Spleen (tissue), 11 donors: Measurements from ENCODE around the gene ATP5IF1. TPM values are rescaled to one million over a fixed set of nuclear protein-coding genes. Genes with fewer than 3 reads are reported as not detected.

Experiments
- DNase-seq: peaks from one replicate; pipeline ENCODE4 v3.0.0-alpha.2; 2020
- H3K27ac ChIP-seq, 8 donors: fragments of 200-600 bp; sonication (generic) in 7 of 8; 1 replicate in 4 of 8; 2 replicates in 4 of 8; pipeline versions ENCODE4 v1.5.0 to v1.8.0; 2016 to 2021; ENCODE audit warnings: inconsistent platforms in 4 of 8, mild to moderate bottlenecking in 4 of 8, moderate library complexity in 1 of 8
- H3K27me3 ChIP-seq, 7 donors: fragments of 200-600 bp; sonication (generic) in 6 of 7; replicated peaks in 1 of 7; 1 replicate in 4 of 7; 2 replicates in 3 of 7; pipeline versions ENCODE4 v1.5.0 to v1.8.0; 2016 to 2021; ENCODE audit warnings: inconsistent platforms in 3 of 7, mild to moderate bottlenecking in 1 of 7
- H3K36me3 ChIP-seq, 6 donors: fragments of 200-600 bp; sonication (generic) in 5 of 6; 1 replicate in 4 of 6; 2 replicates in 2 of 6; pipeline versions ENCODE4 v1.5.0 to v1.8.0; 2016 to 2021; ENCODE audit warnings: inconsistent platforms in 2 of 6
- H3K4me1 ChIP-seq, 6 donors: fragments of 200-600 bp; sonication (generic) in 5 of 6; 1 replicate in 3 of 6; 2 replicates in 3 of 6; pipeline versions ENCODE4 v1.5.0 to v1.8.0; 2016 to 2021; ENCODE audit warnings: inconsistent platforms in 3 of 6
- H3K4me3 ChIP-seq, 8 donors: fragments of 200-600 bp; sonication (generic) in 7 of 8; 1 replicate in 4 of 8; 2 replicates in 4 of 8; pipeline versions ENCODE4 v1.5.0 to v1.8.0; 2016 to 2021; ENCODE audit warnings: inconsistent platforms in 4 of 8, mild to moderate bottlenecking in 4 of 8, moderate library complexity in 2 of 8
- H3K9me3 ChIP-seq, 8 donors: fragments of 200-600 bp; sonication (generic) in 7 of 8; 1 replicate in 4 of 8; 2 replicates in 4 of 8; pipeline versions ENCODE4 v1.5.0 to v1.8.0; 2016 to 2021; ENCODE audit warnings: inconsistent platforms in 4 of 8
- POLR2A ChIP-seq, 3 donors: fragments of 450-650 bp; IDR thresholded peaks; one replicate each; pipeline ENCODE4 v1.5.1; 2017; ENCODE audit warnings: antibody characterized with exemption in 3 of 3, mild to moderate bottlenecking in 1 of 3
- POLR2AphosphoS5 ChIP-seq, 3 donors: sonication (generic); formaldehyde crosslinking; IDR thresholded peaks; one replicate each; pipeline ENCODE4 v1.5.1; 2017; ENCODE audit warnings: antibody characterized with exemption in 3 of 3
- WGBS, 5 donors: extraction: QIAGEN DNeasy Blood & Tissue Kit in 3 of 5; methylation state at CpG; one replicate each; pipeline versions ENCODE4 v1.1.5 to v1.1.7; 2013 to 2018; 5-methylcytosine and 5-hydroxymethylcytosine counted together
- intact Hi-C: fragments of 100-400 bp; cut with DNase I; formaldehyde crosslinking; loops from one replicate; pipeline ENCODE4 v1.15.0; 2023; ENCODE audit warnings: low total_unique reads
- polyA plus RNA-seq, 3 donors: library from polyadenylated mRNA; stranded (reverse); fragments of 200-250 nt; gene quantifications; one replicate each; pipeline ENCODE4 v1.2.1, GENCODE V29; 2013
- total RNA-seq, 7 donors: library from RNA; depleted of rRNA in 3 of 7; stranded (reverse); fragments of >200 nt in 3 of 7; fragmentation: NEBNext Ultra II Directional in 4 of 7; extraction: Animal tissue kit (Norgen Biotek cat#: 25700) in 4 of 7; gene quantifications; one replicate each; pipeline versions ENCODE4 v1.1.0 to v1.2.1, GENCODE V29; 2016 to 2021
- TF ChIP-seq, protein P1 (sequence below), 11 experiments: fragments of 200-600 bp in 7 of 11; fragments of 450-650 bp in 4 of 11; sonication (generic) in 4 of 11; IDR thresholded peaks in 8 of 11; conservative IDR thresholded peaks in 3 of 11; 1 replicate in 7 of 11; 2 replicates in 4 of 11; pipeline versions ENCODE4 v1.4.0 to v1.8.0; 2016 to 2021; ENCODE audit warnings: antibody characterized with exemption in 11 of 11, inconsistent platforms in 4 of 11, mild to moderate bottlenecking in 1 of 11
- donor health status: healthy with polysubstance abuse.
- donor health status: DM: no; HTN: no; CAD: no; lungs with moderate emphysema.
- donor health status: DM: no; HTN: no; CAD: no.
- donor health status: Bipolar disorder and iron deficiency.
- donor health status: healthy.
- donor health status: DM: no; HTN: no; CAD: no.
- donor health status: DM: yes; HTN: yes; CAD: no.

The ATP5IF1 gene
- total and polyA plus RNA-seq, 10 donors = 75.4 to 411 (median 202) TPM

- intact Hi-C loops = loop anchor here (10.0 kb wide), 1 partner anchor 105 kb away; the partner anchor contains the start of gene PHACTR4
- Histone ChIP-seq H3K9me3 (no peaks in the 10 kb centered on the region), H3K36me3 (no peaks in the 10 kb centered on the region), H3K27ac (peak within 1 kb of the TSS; percentile 68 to 94 (median 86)), H3K4me1 (peaks cover 17 to 77% (median 31%) of the 10 kb centered on the region in 6 donors), H3K4me3 (peak within 1 kb of the TSS; percentile 85 to 100 (median 97)), H3K27me3 (peaks cover 0 to 5% (median 0%) of the 10 kb centered on the region in 7 donors)
- 0 to 1% (median 0%) methylated on average over 27 to 76 of the region's 76 CpGs for WGBS, 5 donors
- TF ChIP-seq, protein P1, sequence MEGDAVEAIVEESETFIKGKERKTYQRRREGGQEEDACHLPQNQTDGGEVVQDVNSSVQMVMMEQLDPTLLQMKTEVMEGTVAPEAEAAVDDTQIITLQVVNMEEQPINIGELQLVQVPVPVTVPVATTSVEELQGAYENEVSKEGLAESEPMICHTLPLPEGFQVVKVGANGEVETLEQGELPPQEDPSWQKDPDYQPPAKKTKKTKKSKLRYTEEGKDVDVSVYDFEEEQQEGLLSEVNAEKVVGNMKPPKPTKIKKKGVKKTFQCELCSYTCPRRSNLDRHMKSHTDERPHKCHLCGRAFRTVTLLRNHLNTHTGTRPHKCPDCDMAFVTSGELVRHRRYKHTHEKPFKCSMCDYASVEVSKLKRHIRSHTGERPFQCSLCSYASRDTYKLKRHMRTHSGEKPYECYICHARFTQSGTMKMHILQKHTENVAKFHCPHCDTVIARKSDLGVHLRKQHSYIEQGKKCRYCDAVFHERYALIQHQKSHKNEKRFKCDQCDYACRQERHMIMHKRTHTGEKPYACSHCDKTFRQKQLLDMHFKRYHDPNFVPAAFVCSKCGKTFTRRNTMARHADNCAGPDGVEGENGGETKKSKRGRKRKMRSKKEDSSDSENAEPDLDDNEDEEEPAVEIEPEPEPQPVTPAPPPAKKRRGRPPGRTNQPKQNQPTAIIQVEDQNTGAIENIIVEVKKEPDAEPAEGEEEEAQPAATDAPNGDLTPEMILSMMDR (IDR thresholded peaks at IDR 0.05 in 8 of 11, conservative IDR thresholded peaks at IDR 0.05 in 3 of 11) = peak in 2 of 11 experiments; percentile 35 to 40
- TF ChIP-seq POLR2AphosphoS5 (IDR thresholded peaks at IDR 0.05) (peak; percentile 99), POLR2A (IDR thresholded peaks at IDR 0.05) (peak; percentile 82 to 94 (median 82))
- DNase-seq = peak; percentile 99
Observed at GRCh38 chr1:28259252-28259933, 23.5 kb downstream of the ATP5IF1 start, which contains the start of gene SESN2. SESN2 (plus strand) TSS chr1:28259518; CDS start chr1:28259848, 330 bp downstream.

DNA sequence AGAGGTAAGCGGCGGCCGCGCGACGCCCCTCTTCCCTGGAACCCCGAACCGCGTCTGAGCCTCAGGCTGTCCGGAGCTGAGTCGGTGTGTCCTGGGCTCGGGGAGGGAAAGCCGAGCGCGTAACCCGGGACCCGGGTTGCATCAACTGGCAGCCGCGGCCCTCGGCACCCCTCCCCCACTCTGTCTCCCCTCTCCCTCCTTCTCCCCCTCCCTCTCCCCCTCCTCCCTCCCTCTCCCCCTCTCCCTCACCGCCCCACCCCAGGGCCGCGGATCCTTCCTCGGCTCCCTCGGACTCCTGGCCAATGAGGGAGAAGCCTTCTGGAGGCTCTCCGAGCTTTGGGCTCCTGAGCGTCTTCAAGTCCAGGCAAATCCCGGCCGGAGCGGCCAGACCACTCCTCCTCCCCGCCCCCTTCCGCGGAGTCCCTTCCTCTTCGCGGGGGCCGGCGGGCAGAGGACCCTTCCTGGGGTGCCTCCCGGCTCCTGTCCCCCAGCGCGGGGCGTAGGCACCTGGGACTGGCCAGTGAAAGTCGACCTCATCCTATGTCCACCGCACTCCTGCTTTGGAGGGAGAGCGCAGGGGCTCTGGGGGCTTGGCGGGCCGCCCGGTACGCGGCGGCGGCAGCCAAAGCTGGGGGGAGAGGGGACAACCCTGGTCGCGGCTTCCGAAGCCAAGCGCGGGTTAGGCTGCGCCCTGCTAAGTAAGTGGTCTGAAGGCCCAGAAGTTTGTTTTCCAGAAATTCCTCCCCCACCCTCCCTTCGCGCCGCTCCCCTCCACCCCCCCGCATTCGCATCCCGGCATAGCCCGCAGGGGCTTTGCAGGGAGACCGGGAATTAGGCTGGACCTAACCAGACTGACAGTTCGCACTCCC lies 24.2 kb downstream of the ATP5IF1 start:
- no peak for TF ChIP-seq POLR2A (IDR thresholded peaks at IDR 0.05)
- peak in 2 of 3 donors; percentile 41 to 45 for TF ChIP-seq POLR2AphosphoS5 (IDR thresholded peaks at IDR 0.05)
- 2 to 15% (median 4%) methylated on average over 20 to 66 of the region's 66 CpGs for WGBS, 5 donors
- Histone ChIP-seq H3K36me3 (no peaks in the 10 kb centered on the region), H3K4me1 (peaks cover 17 to 85% (median 33%) of the 10 kb centered on the region in 6 donors), H3K9me3 (no peaks in the 10 kb centered on the region), H3K27me3 (peaks cover 0 to 5% (median 0%) of the 10 kb centered on the region in 7 donors), H3K4me3 (peak overlapping the region; percentile 85 to 100 (median 97)), H3K27ac (peak overlapping the region; percentile 68 to 94 (median 86))
- intact Hi-C loops = loop anchor here (10.0 kb wide), 2 partner anchors 65 to 105 kb away; partner anchors contain the start of genes MED18 and PHACTR4
- peak; percentile 89 for DNase-seq

GRCh38 chr1:28260803-28261174 lies 24.9 kb downstream of the ATP5IF1 start:
- intact Hi-C loops = loop anchor here (10.0 kb wide), 1 partner anchor 64 kb away; the partner anchor contains the start of gene MED18
- WGBS, 5 donors = 64 to 84% (median 78%) methylated on average over 7 of the region's 7 CpGs
- peak overlapping the region in 2 of 8 donors; percentile 93 to 94 for H3K27ac ChIP-seq
- no peak for TF ChIP-seq POLR2AphosphoS5 (IDR thresholded peaks at IDR 0.05)
- H3K4me1 ChIP-seq = peaks cover 17 to 79% (median 33%) of the 10 kb centered on the region in 6 donors
- H3K36me3 ChIP-seq = no peaks in the 10 kb centered on the region
- H3K27me3 ChIP-seq = peaks cover 0 to 5% (median 0%) of the 10 kb centered on the region in 7 donors
- H3K4me3 ChIP-seq = peak overlapping the region; percentile 85 to 100 (median 97)
- no peak for DNase-seq
- H3K9me3 ChIP-seq = no peaks in the 10 kb centered on the region

- H3K27ac ChIP-seq = no peak overlapping the region
- H3K4me3 ChIP-seq = no peak overlapping the region
- TF ChIP-seq POLR2A (IDR thresholded peaks at IDR 0.05) = no peak
- H3K9me3 ChIP-seq = no peaks in the 10 kb centered on the region
- intact Hi-C loops = loop anchor here (10.0 kb wide), 1 partner anchor 60 kb away; the partner anchor contains the start of gene MED18
- WGBS, 5 donors = 83 to 91% (median 90%) methylated on average over 1 of the region's 1 CpG
- peaks cover 0 to 5% (median 0%) of the 10 kb centered on the region in 7 donors for H3K27me3 ChIP-seq
- H3K36me3 ChIP-seq = peaks cover 0 to 12% (median 0%) of the 10 kb centered on the region in 6 donors
- H3K4me1 ChIP-seq = peaks cover 11 to 72% (median 23%) of the 10 kb centered on the region in 6 donors
- DNase-seq = no peak
Observed at GRCh38 chr1:28264897-28265296, 29.0 kb downstream of the ATP5IF1 start.

DNA sequence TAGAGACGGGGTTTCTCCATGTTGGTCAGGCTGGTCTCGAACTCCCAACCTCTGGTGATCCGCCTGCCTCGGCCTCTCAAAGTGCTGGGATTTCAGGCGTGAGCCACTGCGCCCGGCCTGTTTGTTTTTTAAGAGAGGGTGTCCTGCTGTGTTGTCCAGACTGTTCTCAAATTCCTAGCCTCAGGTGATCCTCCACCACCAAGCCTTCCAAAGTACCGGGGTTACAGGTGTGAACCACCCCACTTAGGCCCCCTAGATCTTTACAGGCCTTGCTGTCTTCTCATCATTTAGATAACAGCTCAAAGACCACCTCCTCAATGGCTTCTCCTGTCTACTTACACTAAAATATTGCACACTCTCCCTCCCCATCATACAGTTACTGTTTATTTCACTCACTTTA lies 29.7 kb downstream of the ATP5IF1 start:
- Histone ChIP-seq H3K9me3 (no peaks in the 10 kb centered on the region), H3K27ac (no peak overlapping the region), H3K27me3 (no peaks in the 10 kb centered on the region), H3K36me3 (peaks cover 0 to 18% (median 0%) of the 10 kb centered on the region in 6 donors), H3K4me3 (no peak overlapping the region), H3K4me1 (peaks cover 9 to 67% (median 20%) of the 10 kb centered on the region in 6 donors)
- no peak for DNase-seq
- TF ChIP-seq POLR2AphosphoS5 (IDR thresholded peaks at IDR 0.05) = no peak
- TF ChIP-seq POLR2A (IDR thresholded peaks at IDR 0.05) = no peak
- TF ChIP-seq, protein P1 (IDR thresholded peaks at IDR 0.05 in 8 of 11, conservative IDR thresholded peaks at IDR 0.05 in 3 of 11) = no peak
- intact Hi-C loops = loop anchor here (10.0 kb wide), 1 partner anchor 59 kb away; the partner anchor contains the start of gene MED18
- 92 to 97% (median 94%) methylated on average over 8 of the region's 8 CpGs for WGBS, 5 donors
